B cell (primary cell): ENCODE data around the gene FSTL5. TPM values are rescaled to one million over a fixed set of nuclear protein-coding genes. Genes with fewer than 3 reads are reported as not detected.

ENCODE experiments used
- ATAC-seq: fragments of 200-7000 bp; cut with Tn5 transposase; one replicate; pipeline ENCODE4 v1.10.0; 2021; ENCODE audit warnings: low read depth, mild to moderate bottlenecking, moderate number of reproducible peaks, moderate library complexity
- CTCF ChIA-PET: fragments of 350-600 bp; sonication (Branson Sonifier 250); formaldehyde crosslinking; loops from one replicate; lab custom pipeline; 2021; ENCODE audit warnings: antibody characterized with exemption, inconsistent platforms; lab: Charles Lee
- POLR2A ChIA-PET: fragments of 350-600 bp; sonication (Branson Sonifier 250); formaldehyde crosslinking; loops from one replicate; lab custom pipeline; 2021; ENCODE audit warnings: antibody characterized with exemption; lab: Charles Lee
- DNase-seq: peaks from one replicate; pipeline ENCODE4 v3.0.0; 2013
- H2AFZ ChIP-seq: 2 replicates; pipeline ENCODE4 v1.6.1; 2012; ENCODE audit warnings: mild to moderate bottlenecking, low read depth, low read length; ENCODE audit not compliant: insufficient read depth, poor library complexity, severe bottlenecking
- H3K27ac ChIP-seq, 2 donors: 1 replicate in 1 of 2; 2 replicates in 1 of 2; pipeline ENCODE4 v1.5.1; 2012 to 2013; ENCODE audit warnings: low read length in 2 of 2, mild to moderate bottlenecking in 2 of 2, moderate library complexity in 1 of 2
- H3K27me3 ChIP-seq, 4 experiments: fragments of 200-600 bp in 1 of 4; sonication (generic) in 1 of 4; replicated peaks in 1 of 4; 1 replicate in 2 of 4; 2 replicates in 2 of 4; pipeline versions ENCODE4 v1.6.1 to v1.7.0; 2013 to 2016; ENCODE audit warnings: low read length in 3 of 4, mild to moderate bottlenecking in 2 of 4, mixed read lengths in 1 of 4, moderate library complexity in 1 of 4; ENCODE audit not compliant: insufficient read depth in 4 of 4, control insufficient read depth in 3 of 4; ENCODE audit errors: control extremely low read depth in 1 of 4
- H3K36me3 ChIP-seq, 2 experiments: replicated peaks in 1 of 2; 1 replicate in 1 of 2; 2 replicates in 1 of 2; pipeline versions ENCODE4 v1.6.1 to v1.7.1; 2013; ENCODE audit warnings: low read length in 1 of 2; ENCODE audit not compliant: insufficient read depth in 2 of 2, control insufficient read depth in 1 of 2; ENCODE audit errors: control extremely low read depth in 1 of 2, extremely low read depth in 1 of 2
- H3K4me1 ChIP-seq, 2 donors: fragments of 200-600 bp in 1 of 2; sonication (generic) in 1 of 2; 1 replicate in 1 of 2; 2 replicates in 1 of 2; pipeline versions ENCODE4 v1.5.1 to v1.6.1; 2013 to 2017; ENCODE audit warnings: low read length in 2 of 2; ENCODE audit not compliant: control insufficient read depth in 2 of 2, insufficient read depth in 2 of 2
- H3K4me2 ChIP-seq: replicated peaks from 2 replicates; pipeline ENCODE3; 2012; ENCODE audit warnings: mild to moderate bottlenecking, low read depth, low read length; ENCODE audit not compliant: poor library complexity, severe bottlenecking
- H3K4me3 ChIP-seq, 5 experiments: fragments of 200-600 bp in 1 of 5; sonication (generic) in 1 of 5; 1 replicate in 3 of 5; 2 replicates in 2 of 5; pipeline versions ENCODE4 v1.5.1 to v1.7.0; 2011 to 2016; ENCODE audit warnings: low read length in 4 of 5, mild to moderate bottlenecking in 4 of 5, low read depth in 2 of 5, control low read depth in 1 of 5, moderate library complexity in 1 of 5; ENCODE audit not compliant: insufficient read depth in 1 of 5; ENCODE audit errors: control extremely low read depth in 1 of 5, extremely low read depth in 1 of 5
- H3K79me2 ChIP-seq: fragments of 200-600 bp; sonication (generic); one replicate; pipeline ENCODE4 v1.6.0; 2016; ENCODE audit warnings: low read length; ENCODE audit not compliant: control insufficient read depth, insufficient read depth
- H3K9ac ChIP-seq: fragments of 200-600 bp; sonication (generic); 2 replicates; pipeline ENCODE4 v1.6.1; 2017; ENCODE audit warnings: mild to moderate bottlenecking, low read length, moderate library complexity
- H3K9me3 ChIP-seq, 3 donors: one replicate each; pipeline versions ENCODE4 v1.6.1 to v1.7.1; 2013; ENCODE audit warnings: low read length in 2 of 3; ENCODE audit not compliant: control insufficient read depth in 2 of 3, insufficient read depth in 1 of 3; ENCODE audit errors: control extremely low read depth in 1 of 3
- H4K20me1 ChIP-seq: 2 replicates; pipeline ENCODE4 v1.6.0; 2012; ENCODE audit warnings: mild to moderate bottlenecking, low read length; ENCODE audit not compliant: insufficient read depth, control insufficient read depth, poor library complexity, severe bottlenecking
- H3K27ac Mint-ChIP-seq: one replicate; pipeline ENCODE4 v1.8.0; 2021; ENCODE audit warnings: mixed read lengths
- H3K27me3 Mint-ChIP-seq: one replicate; pipeline ENCODE4 v1.8.0; 2021; ENCODE audit warnings: mixed read lengths
- H3K4me1 Mint-ChIP-seq: one replicate; pipeline ENCODE4 v1.8.0; 2021; ENCODE audit warnings: mixed read lengths
- H3K4me3 Mint-ChIP-seq: one replicate; pipeline ENCODE4 v1.8.0; 2021; ENCODE audit warnings: mixed read lengths
- H3K9me3 Mint-ChIP-seq: one replicate; pipeline ENCODE4 v1.8.0; 2022; ENCODE audit warnings: mixed read lengths; ENCODE audit not compliant: insufficient read depth
- CTCF ChIP-seq: fragments of 200-600 bp; IDR thresholded peaks from one replicate; pipeline ENCODE4 v1.8.0; 2022; ENCODE audit warnings: antibody characterized with exemption, mild to moderate bottlenecking
- EZH2 ChIP-seq: IDR thresholded peaks from 2 replicates; pipeline ENCODE4 v1.6.1; 2012; ENCODE audit warnings: borderline replicate concordance, low read depth, mild to moderate bottlenecking, moderate library complexity, low read length; ENCODE audit not compliant: insufficient read depth, poor library complexity, severe bottlenecking
- WGBS: methylation state at CpG from one replicate; pipeline ENCODE4 v1.1.5; 2013; ENCODE audit warnings: missing lambda C conversion rate; ENCODE audit not compliant: insufficient coverage; 5-methylcytosine and 5-hydroxymethylcytosine counted together
- intact Hi-C: fragments of 100-400 bp; cut with micrococcal nuclease; formaldehyde crosslinking; loops from one replicate; pipeline ENCODE4 v1.10.0; 2022
- polyA plus RNA-seq: library from polyadenylated mRNA; depleted of rRNA; stranded (reverse); fragments of >200 nt; gene quantifications from 2 replicates; pipeline ENCODE4 v1.2.3, GENCODE V29; 2012
- total RNA-seq, 2 donors: library from RNA; stranded (reverse); fragments of 120-200 nt in 1 of 2; gene quantifications; 1 replicate in 1 of 2; 2 replicates in 1 of 2; pipeline versions ENCODE4 v1.2.3 to v1.2.4, GENCODE V29; 2013 to 2022

FSTL5 gene
- total and polyA plus RNA-seq, 2 donors (not counting 1 experiment from before 2014, with no cell fraction given) = not detected

- no peak for DNase-seq
- POLR2A ChIA-PET = no interaction called here
- Histone ChIP-seq H3K27ac (no peak overlapping the region), H3K27me3 (no peaks in the 10 kb centered on the region), H3K9me3 (no peaks in the 10 kb centered on the region), H3K36me3 (no peaks in the 10 kb centered on the region), H3K4me3 (no peak overlapping the region), H4K20me1 (no peaks in the 10 kb centered on the region), H3K79me2 (no peaks in the 10 kb centered on the region), H2AFZ (no peak overlapping the region), H3K9ac (no peak overlapping the region), H3K4me1 (no peaks in the 10 kb centered on the region), H3K4me2 (no peak overlapping the region)
- H3K27ac Mint-ChIP-seq = no peak overlapping the region
- peaks cover 5% of the 10 kb centered on the region for H3K9me3 Mint-ChIP-seq
- TF ChIP-seq EZH2 (no peak), CTCF (no peak)
- ATAC-seq = no peak
- intact Hi-C loops = no loop called here
- no peak overlapping the region for H3K4me3 Mint-ChIP-seq
- no peaks in the 10 kb centered on the region for H3K4me1 Mint-ChIP-seq
- CTCF ChIA-PET = no interaction called here
- H3K27me3 Mint-ChIP-seq = no peaks in the 10 kb centered on the region
- WGBS = no CpG with 5 or more reads among the region's 3 CpGs
These were observed 807.4 kb downstream of the FSTL5 start for GRCh38 chr4:161356351-161356750.

- H3K4me1 Mint-ChIP-seq = no peaks in the 10 kb centered on the region
- Histone ChIP-seq H3K4me2 (no peak overlapping the region), H3K27ac (no peak overlapping the region), H3K4me1 (no peaks in the 10 kb centered on the region), H2AFZ (no peak overlapping the region), H3K36me3 (no peaks in the 10 kb centered on the region), H3K27me3 (no peaks in the 10 kb centered on the region), H4K20me1 (no peaks in the 10 kb centered on the region), H3K79me2 (no peaks in the 10 kb centered on the region), H3K4me3 (no peak overlapping the region), H3K9ac (no peak overlapping the region), H3K9me3 (no peaks in the 10 kb centered on the region)
- POLR2A ChIA-PET = no interaction called here
- H3K27ac Mint-ChIP-seq = no peak overlapping the region
- CTCF ChIA-PET = no interaction called here
- H3K9me3 Mint-ChIP-seq = peaks cover 2% of the 10 kb centered on the region
- H3K27me3 Mint-ChIP-seq = no peaks in the 10 kb centered on the region
- DNase-seq = no peak
- WGBS = 100% methylated on average over 2 of the region's 3 CpGs
- no peak for ATAC-seq
- intact Hi-C loops = no loop called here
- H3K4me3 Mint-ChIP-seq = no peak overlapping the region
- TF ChIP-seq EZH2 (no peak), CTCF (no peak)
These were observed 812.9 kb downstream of the FSTL5 start for GRCh38 chr4:161350946-161351345.
